A673 (cell line): ENCODE results near the gene FOXI1. TPM values are rescaled to one million over a fixed set of nuclear protein-coding genes. Genes with fewer than 3 reads are reported as not detected.
A peak's percentile ranks its signal among the peaks of the same experiment; 100 is the strongest.

Experiments
- BruUV-seq: library from RNA; stranded (reverse); fragments of 400-500 nt; replicated peaks from 2 replicates; lab custom pipeline; 2021; lab: Mats Ljungman, UMichigan
- CTCF ChIA-PET: fragments of 300-600 bp; sonication (Branson Sonifier 250); formaldehyde crosslinking; loops from one replicate; lab custom pipeline; 2022; ENCODE audit warnings: antibody characterized with exemption; lab: Charles Lee
- POLR2A ChIA-PET: fragments of 300-600 bp; sonication (Branson Sonifier 250); formaldehyde crosslinking; loops from one replicate; lab custom pipeline; 2022; ENCODE audit warnings: antibody characterized with exemption; ENCODE audit not compliant: low non-redundant PET; lab: Charles Lee
- DNase-seq: peaks from one replicate; pipeline ENCODE4 v3.0.0-alpha.2; 2015; ENCODE audit warnings: low spot score
- H3K27ac ChIP-seq: fragments of 200-600 bp; sonication (generic); 2 replicates; pipeline ENCODE4 v1.5.1; 2016; ENCODE audit warnings: mixed run types, low read depth, mild to moderate bottlenecking, mixed read lengths, antibody characterized with exemption, low read length; ENCODE audit not compliant: poor library complexity, severe bottlenecking
- H3K27me3 ChIP-seq: fragments of 200-600 bp; sonication (generic); replicated peaks from 2 replicates; pipeline ENCODE4 v1.6.1; 2017; ENCODE audit warnings: mixed run types, low read depth, mild to moderate bottlenecking, mixed read lengths, antibody characterized with exemption, low read length; ENCODE audit not compliant: insufficient read depth, poor library complexity
- H3K36me3 ChIP-seq: fragments of 200-600 bp; sonication (generic); 2 replicates; pipeline ENCODE4 v1.6.1; 2016; ENCODE audit warnings: mixed run types, mild to moderate bottlenecking, mixed read lengths, antibody characterized with exemption, low read length; ENCODE audit not compliant: insufficient read depth, poor library complexity, severe bottlenecking
- H3K4me1 ChIP-seq: fragments of 200-600 bp; sonication (generic); 2 replicates; pipeline ENCODE4 v1.6.1; 2017; ENCODE audit warnings: mixed run types, mild to moderate bottlenecking, mixed read lengths, antibody characterized with exemption, low read length; ENCODE audit not compliant: insufficient read depth, poor library complexity, severe bottlenecking
- H3K4me3 ChIP-seq: fragments of 200-600 bp; sonication (generic); 2 replicates; pipeline ENCODE4 v1.5.1; 2016; ENCODE audit warnings: low read depth, mixed run types, mild to moderate bottlenecking, mixed read lengths, low read length; ENCODE audit not compliant: poor library complexity, severe bottlenecking
- H3K9me3 ChIP-seq: fragments of 200-600 bp; sonication (generic); 2 replicates; pipeline ENCODE4 v1.6.1; 2016; ENCODE audit warnings: mixed run types, low read depth, mild to moderate bottlenecking, mixed read lengths, antibody characterized with exemption, low read length; ENCODE audit not compliant: poor library complexity, severe bottlenecking
- EZH2 ChIP-seq: fragments of 200-600 bp; sonication (generic); IDR thresholded peaks from 2 replicates; pipeline ENCODE4 v1.6.1; 2017; ENCODE audit warnings: borderline replicate concordance, low read depth, mild to moderate bottlenecking, mixed read lengths, antibody characterized with exemption, low read length; ENCODE audit not compliant: poor library complexity, severe bottlenecking
- intact Hi-C: fragments of 100-400 bp; cut with micrococcal nuclease; formaldehyde crosslinking; loops from one replicate; pipeline ENCODE4 v1.10.0; 2022; ENCODE audit not compliant: unreplicated experiment
- total RNA-seq: library from RNA; stranded (reverse); gene quantifications from 2 replicates; pipeline ENCODE4 v1.2.3, GENCODE V29; 2021
- TF ChIP-seq, protein P1 (sequence below): fragments of 300-800, 200-600 bp; sonication (generic); conservative IDR thresholded peaks from 2 replicates; pipeline ENCODE4 v1.5.1; 2017; ENCODE audit warnings: low read depth, mild to moderate bottlenecking, antibody characterized with exemption, low read length, moderate library complexity, mixed read lengths

FOXI1 gene
- total RNA-seq, 1 experiment from 2014 or later = not detected

DNA sequence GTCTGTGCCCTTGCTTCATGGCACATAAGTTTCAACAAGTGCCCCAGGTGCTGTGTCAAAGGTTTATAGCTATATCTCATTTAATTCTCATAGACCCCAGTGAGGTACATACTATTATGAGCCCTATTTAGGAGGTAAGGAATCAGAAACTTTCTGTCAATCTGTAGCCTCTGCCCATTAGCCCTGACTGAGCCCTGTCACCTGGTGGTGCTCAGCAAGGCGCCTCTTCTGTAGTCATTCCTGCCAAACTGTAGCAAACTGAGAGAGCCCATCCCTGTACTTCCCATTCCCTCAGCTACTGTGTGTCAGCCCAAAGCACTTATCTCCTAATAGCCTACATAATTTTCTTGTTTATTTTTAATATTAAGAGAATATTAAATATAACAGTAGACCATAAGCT lies 46.5 kb upstream of the FOXI1 start:
- ChIA-PET POLR2A (no interaction called here), CTCF (no interaction called here)
- H3K36me3 ChIP-seq = no peaks in the 10 kb centered on the region
- intact Hi-C loops = no loop called here
- H3K27me3 ChIP-seq = no peaks in the 10 kb centered on the region
- H3K9me3 ChIP-seq = no peaks in the 10 kb centered on the region
- TF ChIP-seq, protein P1, sequence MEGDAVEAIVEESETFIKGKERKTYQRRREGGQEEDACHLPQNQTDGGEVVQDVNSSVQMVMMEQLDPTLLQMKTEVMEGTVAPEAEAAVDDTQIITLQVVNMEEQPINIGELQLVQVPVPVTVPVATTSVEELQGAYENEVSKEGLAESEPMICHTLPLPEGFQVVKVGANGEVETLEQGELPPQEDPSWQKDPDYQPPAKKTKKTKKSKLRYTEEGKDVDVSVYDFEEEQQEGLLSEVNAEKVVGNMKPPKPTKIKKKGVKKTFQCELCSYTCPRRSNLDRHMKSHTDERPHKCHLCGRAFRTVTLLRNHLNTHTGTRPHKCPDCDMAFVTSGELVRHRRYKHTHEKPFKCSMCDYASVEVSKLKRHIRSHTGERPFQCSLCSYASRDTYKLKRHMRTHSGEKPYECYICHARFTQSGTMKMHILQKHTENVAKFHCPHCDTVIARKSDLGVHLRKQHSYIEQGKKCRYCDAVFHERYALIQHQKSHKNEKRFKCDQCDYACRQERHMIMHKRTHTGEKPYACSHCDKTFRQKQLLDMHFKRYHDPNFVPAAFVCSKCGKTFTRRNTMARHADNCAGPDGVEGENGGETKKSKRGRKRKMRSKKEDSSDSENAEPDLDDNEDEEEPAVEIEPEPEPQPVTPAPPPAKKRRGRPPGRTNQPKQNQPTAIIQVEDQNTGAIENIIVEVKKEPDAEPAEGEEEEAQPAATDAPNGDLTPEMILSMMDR = no peak
- no peak for TF ChIP-seq EZH2
- H3K4me1 ChIP-seq = no peaks in the 10 kb centered on the region
- H3K4me3 ChIP-seq = no peak overlapping the region
- DNase-seq = no peak
- no peak overlapping the region for H3K27ac ChIP-seq
- BruUV-seq = no TSS peak

- TF ChIP-seq, protein P1 = no peak
- TF ChIP-seq EZH2 = no peak
- ChIA-PET CTCF (no interaction called here), POLR2A (interaction anchor here (0.6 kb wide), 1 partner anchor 96 kb away, joined by 4 read pairs; no protein-coding TSS in a partner anchor)
- BruUV-seq = no TSS peak
- H3K4me1 ChIP-seq = peaks cover 13% of the 10 kb centered on the region
- intact Hi-C loops = no loop called here
- H3K4me3 ChIP-seq = no peak overlapping the region
- no peak overlapping the region for H3K27ac ChIP-seq
- no peaks in the 10 kb centered on the region for H3K27me3 ChIP-seq
- H3K36me3 ChIP-seq = no peaks in the 10 kb centered on the region
- no peaks in the 10 kb centered on the region for H3K9me3 ChIP-seq
- peak; percentile 31 for DNase-seq
Measured at GRCh38 chr5:170067152-170067551, 38.5 kb upstream of the FOXI1 start.

- ChIA-PET CTCF (no interaction called here), POLR2A (no interaction called here)
- H3K4me3 ChIP-seq = no peak overlapping the region
- H3K9me3 ChIP-seq = no peaks in the 10 kb centered on the region
- H3K27me3 ChIP-seq = no peaks in the 10 kb centered on the region
- H3K27ac ChIP-seq = no peak overlapping the region
- no peak for TF ChIP-seq EZH2
- TF ChIP-seq, protein P1 = no peak
- intact Hi-C loops = no loop called here
- no peaks in the 10 kb centered on the region for H3K36me3 ChIP-seq
- no TSS peak for BruUV-seq
- DNase-seq = no peak
- H3K4me1 ChIP-seq = peaks cover 18% of the 10 kb centered on the region
Measured at GRCh38 chr5:170067574-170068170, 38.0 kb upstream of the FOXI1 start.
